GM12878 (cell line): ENCODE measurements around the gene AIF1L.

Experiments
- CUX1 ChIP-seq: IDR thresholded peaks from 2 replicates; pipeline ENCODE4 v1.6.1; 2012; ENCODE audit warnings: improper control_type of control experiment, low read depth, low read length; ENCODE audit not compliant: insufficient replicate concordance
- MAX ChIP-seq: IDR thresholded peaks from 2 replicates; pipeline ENCODE4 v1.6.1; 2012; ENCODE audit warnings: low read depth, low read length, improper control_type of control experiment
- NFYA ChIP-seq: IDR thresholded peaks from 2 replicates; pipeline ENCODE4 v1.6.1; 2011; ENCODE audit warnings: low read depth, mild to moderate bottlenecking, low read length, improper control_type of control experiment, borderline replicate concordance
- POLR2A ChIP-seq: IDR thresholded peaks from 2 replicates; pipeline ENCODE4 v1.6.1; 2011; ENCODE audit warnings: low read depth, mild to moderate bottlenecking, low read length
- POLR2AphosphoS5 ChIP-seq: IDR thresholded peaks from 2 replicates; pipeline ENCODE4 v1.6.1; 2011; ENCODE audit warnings: mild to moderate bottlenecking, low read length, inconsistent platforms
- RAD21 ChIP-seq: IDR thresholded peaks from 2 replicates; pipeline ENCODE4 v1.6.1; 2011; ENCODE audit warnings: mild to moderate bottlenecking, low read depth, low read length, moderate library complexity; ENCODE audit not compliant: insufficient read depth
- TF ChIP-seq, protein P1 (sequence below), 3 experiments: IDR thresholded peaks in 2 of 3; conservative IDR thresholded peaks in 1 of 3; 2 replicates each; pipeline ENCODE4 v1.5.1; 2011; ENCODE audit warnings: low read depth in 3 of 3, low read length in 3 of 3, mild to moderate bottlenecking in 3 of 3, control low read depth in 2 of 3, moderate library complexity in 2 of 3, inconsistent platforms in 1 of 3, mixed read lengths in 1 of 3; ENCODE audit not compliant: control insufficient read depth in 2 of 3, insufficient read depth in 1 of 3; ENCODE audit errors: extremely low read depth in 1 of 3

DNA sequence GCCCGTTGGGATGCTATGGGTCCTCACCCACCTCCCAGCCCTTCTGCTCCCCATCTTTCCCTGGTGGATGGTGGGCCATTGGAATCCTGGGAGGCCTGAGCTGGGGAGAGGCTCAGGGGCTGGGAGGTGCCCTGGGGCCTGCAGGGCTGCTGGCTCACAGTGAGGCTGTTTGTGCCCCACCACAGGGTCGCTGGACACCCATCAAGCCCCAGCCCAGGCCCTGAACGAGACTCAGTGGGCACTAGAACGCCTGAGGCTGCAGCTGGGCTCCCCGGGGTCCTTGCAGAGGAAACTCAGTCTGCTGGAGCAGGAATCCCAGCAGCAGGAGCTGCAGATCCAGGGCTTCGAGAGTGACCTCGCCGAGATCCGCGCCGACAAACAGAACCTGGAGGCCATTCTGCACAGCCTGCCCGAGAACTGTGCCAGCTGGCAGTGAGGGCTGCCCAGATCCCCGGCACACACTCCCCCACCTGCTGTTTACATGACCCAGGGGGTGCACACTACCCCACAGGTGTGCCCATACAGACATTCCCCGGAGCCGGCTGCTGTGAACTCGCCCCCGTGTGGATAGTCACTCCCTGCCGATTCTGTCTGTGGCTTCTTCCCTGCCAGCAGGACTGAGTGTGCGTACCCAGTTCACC lies 4.9 kb upstream of the AIF1L start:
- TF ChIP-seq CUX1 (no peak), MAX (no peak), NFYA (no peak), POLR2AphosphoS5 (no peak), POLR2A (no peak), RAD21 (no peak)
- TF ChIP-seq, protein P1, sequence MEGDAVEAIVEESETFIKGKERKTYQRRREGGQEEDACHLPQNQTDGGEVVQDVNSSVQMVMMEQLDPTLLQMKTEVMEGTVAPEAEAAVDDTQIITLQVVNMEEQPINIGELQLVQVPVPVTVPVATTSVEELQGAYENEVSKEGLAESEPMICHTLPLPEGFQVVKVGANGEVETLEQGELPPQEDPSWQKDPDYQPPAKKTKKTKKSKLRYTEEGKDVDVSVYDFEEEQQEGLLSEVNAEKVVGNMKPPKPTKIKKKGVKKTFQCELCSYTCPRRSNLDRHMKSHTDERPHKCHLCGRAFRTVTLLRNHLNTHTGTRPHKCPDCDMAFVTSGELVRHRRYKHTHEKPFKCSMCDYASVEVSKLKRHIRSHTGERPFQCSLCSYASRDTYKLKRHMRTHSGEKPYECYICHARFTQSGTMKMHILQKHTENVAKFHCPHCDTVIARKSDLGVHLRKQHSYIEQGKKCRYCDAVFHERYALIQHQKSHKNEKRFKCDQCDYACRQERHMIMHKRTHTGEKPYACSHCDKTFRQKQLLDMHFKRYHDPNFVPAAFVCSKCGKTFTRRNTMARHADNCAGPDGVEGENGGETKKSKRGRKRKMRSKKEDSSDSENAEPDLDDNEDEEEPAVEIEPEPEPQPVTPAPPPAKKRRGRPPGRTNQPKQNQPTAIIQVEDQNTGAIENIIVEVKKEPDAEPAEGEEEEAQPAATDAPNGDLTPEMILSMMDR (IDR thresholded peaks at IDR 0.05 in 2 of 3, conservative IDR thresholded peaks at IDR 0.05 in 1 of 3; ENCODE audit: control insufficient read depth in 2 of 3, extremely low read depth in 1 of 3, insufficient read depth in 1 of 3, low read depth in 3 of 3, low read length in 3 of 3): no peak
